Measurements from ENCODE around the gene DDX20. TPM values are rescaled to one million over a fixed set of nuclear protein-coding genes. Genes with fewer than 3 reads are reported as not detected.

The DDX20 gene
- total RNA-seq, 1 experiment from 2014 or later: 22.2 TPM

DNA sequence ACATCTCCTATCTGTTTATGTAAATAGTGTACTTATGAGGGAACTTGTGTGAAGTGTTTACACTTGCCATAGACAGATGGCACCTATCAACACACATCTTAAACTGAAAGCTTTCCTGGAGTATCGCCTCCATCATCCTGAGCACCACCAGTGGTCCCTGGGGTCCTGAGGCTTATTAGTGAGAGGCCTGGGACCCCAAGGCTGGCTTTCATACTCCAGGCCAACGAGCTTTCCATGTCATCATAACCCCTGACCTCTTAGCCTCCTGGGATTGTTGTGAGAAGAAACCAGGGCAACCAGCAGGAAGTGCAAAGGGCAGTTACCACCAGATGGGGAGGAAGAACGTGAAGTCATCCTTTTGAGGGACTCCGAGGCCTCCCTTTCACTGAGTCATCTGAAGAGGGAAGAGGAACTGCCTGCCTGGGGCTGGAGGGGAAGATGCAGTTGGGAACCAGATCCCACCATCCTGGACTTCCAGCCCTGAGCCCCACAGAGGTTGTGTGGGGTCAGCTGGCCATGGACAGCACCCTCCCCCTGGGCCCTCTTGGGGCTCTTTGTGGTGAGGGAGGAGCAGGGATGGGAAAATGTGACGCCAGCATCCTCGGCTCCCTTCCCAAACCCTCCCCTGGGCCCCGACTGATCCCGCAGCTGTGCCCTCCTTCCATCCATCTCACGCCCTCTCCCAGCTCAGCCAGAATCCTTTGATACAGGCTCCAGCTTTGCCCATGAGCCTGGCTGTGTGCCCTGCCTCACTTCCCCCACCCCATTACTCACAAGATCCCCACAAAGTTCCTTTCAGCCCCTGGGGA lies 22.3 kb upstream of the DDX20 start:
- Histone ChIP-seq H3K79me2 (ENCODE audit: low read length) (no peaks in the 10 kb centered on the region), H3K36me3 (ENCODE audit: low read depth, low read length) (no peaks in the 10 kb centered on the region), H3K9me2 (replicated peaks; ENCODE audit: low read length) (no peaks in the 10 kb centered on the region), H3K27me3 (ENCODE audit: low read length) (no peaks in the 10 kb centered on the region), H3K4me2 (ENCODE audit: low read length) (no peak overlapping the region), H2AFZ (ENCODE audit: low read length) (no peak overlapping the region), H4K20me1 (ENCODE audit: low read length) (no peaks in the 10 kb centered on the region), H3K9me3 (ENCODE audit: low read length) (no peaks in the 10 kb centered on the region), H3F3A (ENCODE audit: low read length, unreplicated experiment) (no peaks in the 10 kb centered on the region), H3K27ac (ENCODE audit: low read length) (no peak overlapping the region), H3K9ac (ENCODE audit: low read length) (no peak overlapping the region), H3K4me3 (ENCODE audit: low read length) (no peak overlapping the region), H3K4me1 (ENCODE audit: insufficient read depth, low read length) (peaks cover 6% of the 10 kb centered on the region; the same call in 1 of the 2 replicates)
- CTCF ChIA-PET: no interaction called here
- no peak for ATAC-seq
- intact Hi-C loops (cut with micrococcal nuclease): no loop called here
- POLR2A ChIA-PET (ENCODE audit: unreplicated experiment): no interaction called here
- no peak for TF ChIP-seq EZH2 (IDR thresholded peaks at IDR 0.05; ENCODE audit: low read length, unreplicated experiment)
- no peak for TF ChIP-seq CTCF (conservative IDR thresholded peaks at IDR 0.05; ENCODE audit: low read depth, low read length)
- DNase-seq: no peak
- BruUV-seq (replicated peaks): no TSS peak

DNA sequence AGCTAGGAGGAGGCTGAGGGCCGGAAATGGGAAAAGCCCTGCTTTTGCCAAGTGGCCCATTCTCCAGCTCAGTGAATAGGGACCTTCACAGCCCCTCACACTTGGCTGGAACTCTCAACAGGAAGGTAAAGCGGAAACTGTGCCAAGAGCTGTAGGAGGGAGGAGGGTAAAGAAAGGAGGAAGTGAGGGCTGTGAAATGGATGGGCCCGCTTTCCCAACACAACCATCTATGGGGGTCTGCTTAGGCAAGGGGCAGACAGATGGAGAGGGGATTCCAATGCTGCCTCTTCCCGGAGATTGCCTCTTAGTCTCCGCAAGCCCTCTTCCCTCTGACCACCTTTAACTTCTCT lies 21.7 kb upstream of the DDX20 start:
- ChIA-PET CTCF (no interaction called here), POLR2A (ENCODE audit: unreplicated experiment) (no interaction called here)
- H3K4me3 ChIP-seq (ENCODE audit: low read length): no peak overlapping the region
- H3K4me2 ChIP-seq (ENCODE audit: low read length): no peak overlapping the region
- no peaks in the 10 kb centered on the region for H3K27me3 ChIP-seq (ENCODE audit: low read length)
- H3K79me2 ChIP-seq (ENCODE audit: low read length): no peaks in the 10 kb centered on the region
- TF ChIP-seq EZH2phosphoT487 (IDR thresholded peaks at IDR 0.05; ENCODE audit: borderline replicate concordance, low read length) (no peak), EZH2 (IDR thresholded peaks at IDR 0.05; ENCODE audit: low read length, unreplicated experiment) (no peak), CTCF (conservative IDR thresholded peaks at IDR 0.05; ENCODE audit: low read depth, low read length) (no peak)
- H3F3A ChIP-seq (ENCODE audit: low read length, unreplicated experiment): no peaks in the 10 kb centered on the region
- H3K9ac ChIP-seq (ENCODE audit: low read length): no peak overlapping the region
- ATAC-seq (no peak), DNase-seq (no peak)
- H3K27ac ChIP-seq (ENCODE audit: low read length): no peak overlapping the region
- BruUV-seq (replicated peaks): no TSS peak
- no peaks in the 10 kb centered on the region for H4K20me1 ChIP-seq (ENCODE audit: low read length)
- no peaks in the 10 kb centered on the region for H3K9me3 ChIP-seq (ENCODE audit: low read length)
- no peak overlapping the region for H2AFZ ChIP-seq (ENCODE audit: low read length)
- H3K36me3 ChIP-seq (ENCODE audit: low read depth, low read length): no peaks in the 10 kb centered on the region
- no peaks in the 10 kb centered on the region for H3K9me2 ChIP-seq (replicated peaks; ENCODE audit: low read length)
- H3K4me1 ChIP-seq (ENCODE audit: insufficient read depth, low read length): peaks cover 10% of the 10 kb centered on the region; the same call in 1 of the 2 replicates
- intact Hi-C loops (cut with micrococcal nuclease): no loop called here

GRCh38 chr1:111734426-111734825 lies 21.3 kb upstream of the DDX20 start:
- no peaks in the 10 kb centered on the region for H3K79me2 ChIP-seq (ENCODE audit: low read length)
- H3K4me2 ChIP-seq (ENCODE audit: low read length): no peak overlapping the region
- H4K20me1 ChIP-seq (ENCODE audit: low read length): no peaks in the 10 kb centered on the region
- no peak overlapping the region for H3K4me3 ChIP-seq (ENCODE audit: low read length)
- DNase-seq (no peak), ATAC-seq (no peak)
- H3F3A ChIP-seq (ENCODE audit: low read length, unreplicated experiment): no peaks in the 10 kb centered on the region
- ChIA-PET CTCF (no interaction called here), POLR2A (ENCODE audit: unreplicated experiment) (no interaction called here)
- H2AFZ ChIP-seq (ENCODE audit: low read length): no peak overlapping the region
- H3K9me2 ChIP-seq (replicated peaks; ENCODE audit: low read length): no peaks in the 10 kb centered on the region
- H3K9me3 ChIP-seq (ENCODE audit: low read length): no peaks in the 10 kb centered on the region
- peaks cover 11% of the 10 kb centered on the region; the same call in 1 of the 2 replicates for H3K4me1 ChIP-seq (ENCODE audit: insufficient read depth, low read length)
- TF ChIP-seq CTCF (conservative IDR thresholded peaks at IDR 0.05; ENCODE audit: low read depth, low read length) (no peak), EZH2 (IDR thresholded peaks at IDR 0.05; ENCODE audit: low read length, unreplicated experiment) (no peak), EZH2phosphoT487 (IDR thresholded peaks at IDR 0.05; ENCODE audit: borderline replicate concordance, low read length) (no peak)
- H3K27ac ChIP-seq (ENCODE audit: low read length): no peak overlapping the region
- no peak overlapping the region for H3K9ac ChIP-seq (ENCODE audit: low read length)
- no peaks in the 10 kb centered on the region for H3K36me3 ChIP-seq (ENCODE audit: low read depth, low read length)
- no TSS peak for BruUV-seq (replicated peaks)
- no peaks in the 10 kb centered on the region for H3K27me3 ChIP-seq (ENCODE audit: low read length)
- intact Hi-C loops (cut with micrococcal nuclease): no loop called here

Data from PC-3 (cell line).